ENCODE data around the gene ARL14EP. TPM values are rescaled to one million over a fixed set of nuclear protein-coding genes. Genes with fewer than 3 reads are reported as not detected.

The ARL14EP gene
- total and polyA plus RNA-seq, 2 of the 8 experiments (the other 6 are each of a cell fraction or from before 2014, with no cell fraction given): 14.3 to 29.6 TPM

DNA sequence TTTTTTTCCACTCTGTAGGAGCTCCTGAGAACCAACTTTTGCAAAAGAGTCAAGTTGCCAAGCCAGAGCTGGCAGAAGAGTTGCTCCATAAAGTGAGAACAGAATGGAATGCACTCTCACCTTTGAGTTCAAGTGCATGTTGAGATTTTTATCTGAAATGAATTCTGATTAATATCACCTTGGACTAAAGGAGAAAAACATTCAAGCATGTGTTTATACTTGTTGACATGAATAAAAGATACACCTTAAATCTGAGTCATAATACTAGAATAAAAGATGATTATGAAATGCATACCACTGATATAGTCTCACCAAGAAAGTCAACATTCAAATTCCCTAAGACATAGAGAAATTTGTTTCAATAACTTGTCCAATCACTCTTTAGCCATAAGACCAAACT lies 37.8 kb downstream of the ARL14EP start:
- H2AFZ ChIP-seq (ENCODE audit: low read length): no peak overlapping the region
- no peaks in the 10 kb centered on the region for H3K79me1 ChIP-seq (ENCODE audit: low read depth, low read length)
- FAIRE-seq: no peak
- no peak overlapping the region for H2BK12ac ChIP-seq (ENCODE audit: low read depth, low read length)
- H3K56ac ChIP-seq (replicated peaks; ENCODE audit: insufficient read length, low read depth, low read length): no peak overlapping the region
- no peak for DNase-seq (ENCODE audit: low read depth in 1 of 2, low spot score in 2 of 2)
- no peak overlapping the region for H3K4me2 ChIP-seq (ENCODE audit: insufficient read depth in 1 of 2, low read depth in 2 of 2, low read length in 2 of 2)
- H3K79me2 ChIP-seq (ENCODE audit: control insufficient read depth in 1 of 2, insufficient read depth in 2 of 2, low read length in 2 of 2): no peaks in the 10 kb centered on the region
- H2BK20ac ChIP-seq (ENCODE audit: low read length): no peak overlapping the region
- POLR2A ChIA-PET (ENCODE audit: partially characterized antibody): no interaction called here
- H4K91ac ChIP-seq (replicated peaks; ENCODE audit: insufficient read length, low read length): no peak overlapping the region
- H4K8ac ChIP-seq (ENCODE audit: extremely low read depth, insufficient read depth, low read length): no peak overlapping the region
- H3K27me3 ChIP-seq (replicated peaks in 1 of 4; ENCODE audit: control insufficient read depth in 3 of 4, extremely low read depth in 1 of 4, insufficient read depth in 3 of 4, low read length in 3 of 4): no peaks in the 10 kb centered on the region
- no peak overlapping the region for H2AK5ac ChIP-seq (ENCODE audit: low read depth, low read length)
- no peak overlapping the region for H3K23ac ChIP-seq (ENCODE audit: insufficient read length)
- H3K23me2 ChIP-seq (ENCODE audit: low read depth, low read length): no peaks in the 10 kb centered on the region
- no peak overlapping the region for H3K4ac ChIP-seq (replicated peaks; ENCODE audit: insufficient read length, low read depth, low read length)
- H2BK5ac ChIP-seq (ENCODE audit: low read depth, low read length): no peak overlapping the region
- no peaks in the 10 kb centered on the region for H3K9me3 ChIP-seq (ENCODE audit: insufficient read depth in 2 of 2, low read depth in 1 of 2, low read length in 1 of 2)
- CTCF ChIA-PET (ENCODE audit: partially characterized antibody): no interaction called here
- H3K4me1 ChIP-seq (replicated peaks in 1 of 4; ENCODE audit: control insufficient read depth in 3 of 4, insufficient read depth in 4 of 4, low read length in 3 of 4): peaks cover 0 to 4% (median 2%) of the 10 kb centered on the region in 4 experiments; a peak in 2 of 7 replicates
- H2BK15ac ChIP-seq (ENCODE audit: low read length): no peak overlapping the region
- no peak overlapping the region for H2BK120ac ChIP-seq (replicated peaks; ENCODE audit: low read depth, low read length)
- H3K9ac ChIP-seq (replicated peaks in 1 of 4; ENCODE audit: extremely low read depth in 1 of 4, low read depth in 3 of 4, low read length in 3 of 4): no peak overlapping the region
- H3K36me3 ChIP-seq (ENCODE audit: control insufficient read depth in 2 of 4, insufficient read depth in 4 of 4, low read length in 3 of 4): no peaks in the 10 kb centered on the region
- no peak overlapping the region for H3K14ac ChIP-seq (ENCODE audit: insufficient read length)
- no peak overlapping the region for H3K18ac ChIP-seq (ENCODE audit: extremely low read depth, low read length)
- H4K5ac ChIP-seq (ENCODE audit: insufficient read length, low read depth, low read length): no peak overlapping the region
- no peak overlapping the region for H3K4me3 ChIP-seq (ENCODE audit: extremely low read depth in 1 of 4, insufficient read depth in 2 of 4, low read depth in 3 of 4, low read length in 4 of 4)
- no peaks in the 10 kb centered on the region for H4K20me1 ChIP-seq (replicated peaks in 1 of 2; ENCODE audit: control insufficient read depth in 1 of 2, insufficient read depth in 2 of 2, low read length in 2 of 2)
- no peak overlapping the region for H3K27ac ChIP-seq (ENCODE audit: low read depth, low read length)
- TF ChIP-seq CTBP2 (IDR thresholded peaks at IDR 0.05; ENCODE audit: borderline replicate concordance, insufficient read depth, insufficient read length, low read length): no peak
- no peak for TF ChIP-seq ASH2L (IDR thresholded peaks at IDR 0.05; ENCODE audit: low read length)
- no peak for TF ChIP-seq HDAC2 (IDR thresholded peaks at IDR 0.05; ENCODE audit: borderline replicate concordance in 1 of 2, low read depth in 2 of 2, low read length in 2 of 2)
- no peak for TF ChIP-seq BRCA1 (IDR thresholded peaks at IDR 0.05; ENCODE audit: low read depth, low read length)
- TF ChIP-seq PHF8 (conservative IDR thresholded peaks at IDR 0.05; ENCODE audit: low read depth, low read length): no peak
- no peak for TF ChIP-seq CREB1 (IDR thresholded peaks at IDR 0.05)
- TF ChIP-seq CHD1 (IDR thresholded peaks at IDR 0.05; ENCODE audit: low read depth, low read length): no peak
- TF ChIP-seq SP1 (IDR thresholded peaks at IDR 0.05; ENCODE audit: low read depth, low read length): no peak
- no peak for TF ChIP-seq SP2 (IDR thresholded peaks at IDR 0.05; ENCODE audit: low read length)
- TF ChIP-seq, protein P1, sequence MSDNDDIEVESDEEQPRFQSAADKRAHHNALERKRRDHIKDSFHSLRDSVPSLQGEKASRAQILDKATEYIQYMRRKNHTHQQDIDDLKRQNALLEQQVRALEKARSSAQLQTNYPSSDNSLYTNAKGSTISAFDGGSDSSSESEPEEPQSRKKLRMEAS (IDR thresholded peaks at IDR 0.05): no peak
- no peak for TF ChIP-seq TAF7 (optimal IDR thresholded peaks at IDR 0.05; ENCODE audit: borderline replicate concordance, low read depth, low read length)
- TF ChIP-seq, protein P2, sequence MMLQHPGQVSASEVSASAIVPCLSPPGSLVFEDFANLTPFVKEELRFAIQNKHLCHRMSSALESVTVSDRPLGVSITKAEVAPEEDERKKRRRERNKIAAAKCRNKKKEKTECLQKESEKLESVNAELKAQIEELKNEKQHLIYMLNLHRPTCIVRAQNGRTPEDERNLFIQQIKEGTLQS (IDR thresholded peaks at IDR 0.05; ENCODE audit: insufficient read depth, low read depth, low read length): no peak
- no peak for TF ChIP-seq NRF1 (IDR thresholded peaks at IDR 0.05; ENCODE audit: low read depth, low read length)
- TF ChIP-seq GABPA (IDR thresholded peaks at IDR 0.05; ENCODE audit: borderline replicate concordance, insufficient read depth, low read length): no peak
- no peak for TF ChIP-seq POU5F1 (IDR thresholded peaks at IDR 0.05; ENCODE audit: low read depth, low read length)

Measured in H1 (cell line).